Endothelial cell (in vitro differentiated cells): Measurements from ENCODE around the gene UBA5. TPM values are rescaled to one million over a fixed set of nuclear protein-coding genes. Genes with fewer than 3 reads are reported as not detected.
A peak's percentile ranks its signal among the peaks of the same experiment; 100 is the strongest.

Experiments
- DNase-seq: peaks from one replicate; pipeline ENCODE4 v3.0.0; 2021; ENCODE audit warnings: low spot score
- H3K27ac Mint-ChIP-seq: one replicate; pipeline ENCODE4 v1.8.0; 2021; ENCODE audit warnings: mixed read lengths, inconsistent platforms; ENCODE audit not compliant: unreplicated experiment
- H3K27me3 Mint-ChIP-seq: one replicate; pipeline ENCODE4 v1.8.0; 2021; ENCODE audit warnings: mild to moderate bottlenecking, moderate library complexity, mixed read lengths, inconsistent platforms; ENCODE audit not compliant: unreplicated experiment
- H3K36me3 Mint-ChIP-seq: one replicate; pipeline ENCODE4 v1.8.0; 2021; ENCODE audit warnings: mild to moderate bottlenecking, low read depth, mixed read lengths, inconsistent platforms; ENCODE audit not compliant: unreplicated experiment
- H3K4me1 Mint-ChIP-seq: one replicate; pipeline ENCODE4 v1.8.0; 2021; ENCODE audit warnings: mild to moderate bottlenecking, mixed read lengths, inconsistent platforms; ENCODE audit not compliant: unreplicated experiment
- H3K4me3 Mint-ChIP-seq: one replicate; pipeline ENCODE4 v1.8.0; 2021; ENCODE audit warnings: mild to moderate bottlenecking, mixed read lengths, inconsistent platforms; ENCODE audit not compliant: unreplicated experiment
- H3K9me3 Mint-ChIP-seq: one replicate; pipeline ENCODE4 v1.8.0; 2021; ENCODE audit warnings: mixed read lengths, inconsistent platforms; ENCODE audit not compliant: unreplicated experiment
- CTCF ChIP-seq: fragments of 200-600 bp; sonication (generic); IDR thresholded peaks from one replicate; pipeline ENCODE4 v1.5.0; 2021; ENCODE audit warnings: antibody characterized with exemption; ENCODE audit not compliant: unreplicated experiment
- total RNA-seq: library from RNA; stranded (reverse); fragmentation: NEBNext Ultra II Directional; extraction: Animal tissue kit (Norgen Biotek cat#: 25700); gene quantifications from one replicate; pipeline ENCODE4 v1.2.1, GENCODE V29; 2021; ENCODE audit not compliant: unreplicated experiment

UBA5 gene
- total RNA-seq, 1 donor from 2014 or later = 53.5 TPM

- H3K27me3 Mint-ChIP-seq = no peaks in the 10 kb centered on the region
- peaks cover 27% of the 10 kb centered on the region for H3K4me1 Mint-ChIP-seq
- peak overlapping the region; percentile 21 for H3K4me3 Mint-ChIP-seq
- DNase-seq = no peak
- peak overlapping the region; percentile 84 for H3K27ac Mint-ChIP-seq
- TF ChIP-seq CTCF = no peak
- no peaks in the 10 kb centered on the region for H3K9me3 Mint-ChIP-seq
- H3K36me3 Mint-ChIP-seq = no peaks in the 10 kb centered on the region
Observed at GRCh38 chr3:132655471-132655870, 4.7 kb upstream of the UBA5 start.

DNA sequence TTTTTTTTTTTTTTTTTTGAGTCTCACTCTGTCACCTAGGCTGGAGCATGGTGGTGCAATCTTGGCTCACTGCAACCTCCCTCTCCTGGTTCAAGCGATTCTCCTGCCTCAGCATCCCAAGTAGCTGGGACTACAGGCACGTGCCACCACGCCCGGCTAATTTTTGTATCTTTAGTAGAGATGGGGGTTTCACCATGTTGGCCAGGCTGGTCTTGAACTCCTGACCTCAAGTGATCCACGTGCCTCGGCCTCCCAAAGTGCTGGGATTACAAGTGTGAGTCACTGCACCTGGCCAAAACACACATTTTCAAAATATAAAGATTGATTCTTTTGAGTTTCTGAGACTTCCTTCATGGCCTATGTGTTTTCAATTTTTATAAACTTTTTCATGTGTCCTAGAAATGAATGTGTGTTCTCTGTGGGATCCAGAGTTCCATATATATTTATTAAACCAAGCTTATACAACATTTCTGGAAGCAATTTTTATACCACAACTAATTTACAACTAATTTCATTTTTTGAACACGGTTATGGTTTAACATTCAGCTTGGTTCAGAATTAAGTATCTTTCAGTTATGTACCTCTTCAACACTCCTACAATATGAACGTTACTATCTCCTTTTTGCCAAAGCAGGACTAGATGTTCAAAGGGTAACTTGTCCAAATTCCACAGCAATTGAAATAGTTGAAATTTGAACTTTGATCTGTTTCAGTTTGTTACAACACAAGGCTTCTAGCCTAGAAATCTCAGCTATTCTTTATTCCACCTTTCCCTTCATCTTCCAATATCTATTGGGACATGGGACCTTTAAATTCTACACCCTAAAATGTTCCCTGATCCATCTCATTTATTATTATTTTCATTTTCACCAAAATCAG lies 2.0 kb upstream of the UBA5 start:
- Mint-ChIP-seq H3K27ac (no peak overlapping the region), H3K4me1 (peaks cover 48% of the 10 kb centered on the region), H3K4me3 (peak overlapping the region; percentile 61), H3K27me3 (no peaks in the 10 kb centered on the region), H3K36me3 (no peaks in the 10 kb centered on the region), H3K9me3 (no peaks in the 10 kb centered on the region)
- TF ChIP-seq CTCF = no peak
- no peak for DNase-seq

- Mint-ChIP-seq H3K4me1 (peaks cover 57% of the 10 kb centered on the region), H3K27me3 (no peaks in the 10 kb centered on the region), H3K4me3 (peak overlapping the region; percentile 97), H3K9me3 (no peaks in the 10 kb centered on the region), H3K36me3 (no peaks in the 10 kb centered on the region), H3K27ac (peak overlapping the region; percentile 97)
- no peak for TF ChIP-seq CTCF
- no peak for DNase-seq
Observed at GRCh38 chr3:132659000-132659364, 1.1 kb upstream of the UBA5 start.

DNA sequence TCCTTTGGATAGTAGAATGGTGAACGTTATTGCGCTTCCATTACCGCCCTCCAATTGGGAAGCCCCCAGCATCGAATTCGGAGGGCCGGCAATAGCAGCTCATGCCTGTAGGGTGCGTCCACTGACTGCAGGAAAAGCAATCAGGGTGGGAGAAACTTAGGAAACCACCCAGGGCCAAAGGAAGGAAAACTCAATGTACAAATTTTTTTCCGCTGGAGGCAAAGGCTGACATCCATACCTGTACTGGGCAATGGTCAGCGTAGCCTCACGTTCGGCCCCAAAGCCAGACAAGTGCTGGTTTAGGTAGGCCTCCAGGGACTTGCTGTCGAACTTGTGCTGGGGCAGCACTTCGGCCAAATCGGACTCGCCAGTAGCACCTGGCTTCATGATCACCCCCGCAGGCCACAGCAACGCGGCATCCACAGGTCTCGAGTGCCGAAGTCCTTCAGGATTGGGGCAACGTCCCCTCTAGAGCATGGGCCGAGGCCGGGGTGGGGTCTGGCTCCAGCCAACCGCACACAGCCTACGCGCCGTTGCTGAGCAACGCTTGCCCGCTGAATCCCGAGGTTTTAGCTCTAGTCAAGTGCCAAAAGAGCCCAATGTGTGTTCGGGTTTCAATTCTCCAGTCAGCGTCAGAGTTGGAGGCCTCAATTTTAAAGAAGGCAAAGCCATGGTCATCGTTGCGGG lies 621 bp upstream of the UBA5 start, which contains the start of gene ACAD11:
Gene ACAD11 (minus strand): TSS at position 445 of the 687 bp plus-strand sequence. CDS start 58 bp downstream, at position 387.
- Mint-ChIP-seq H3K36me3 (no peaks in the 10 kb centered on the region), H3K27ac (peak within 1 kb of the TSS; percentile 97), H3K4me3 (peak within 1 kb of the TSS; percentile 97), H3K4me1 (peaks cover 60% of the 10 kb centered on the region), H3K27me3 (no peaks in the 10 kb centered on the region), H3K9me3 (no peaks in the 10 kb centered on the region)
- DNase-seq = peak; percentile 73
- TF ChIP-seq CTCF = peak; percentile 40

GRCh38 chr3:132660811-132661070 lies 612 bp downstream of the UBA5 start:
- Mint-ChIP-seq H3K9me3 (no peaks in the 10 kb centered on the region), H3K36me3 (no peaks in the 10 kb centered on the region), H3K4me3 (peak overlapping the region; percentile 97), H3K27ac (peak overlapping the region; percentile 89), H3K27me3 (no peaks in the 10 kb centered on the region), H3K4me1 (peaks cover 57% of the 10 kb centered on the region)
- no peak for TF ChIP-seq CTCF
- DNase-seq = no peak
